NCI-H82 (cell line): ENCODE data around the gene C12orf42.

ENCODE experiments used
- DNase-seq: peaks from one replicate; lab custom pipeline; 2025; lab: John Stamatoyannopoulos, UW

The C12orf42 gene

GRCh38 chr12:103257763-103258162 is 238.0 kb downstream of the C12orf42 start:
- no peak for DNase-seq
